ENCODE measurements around the gene SLC35E1.
"Not testable (repeated sequence)": the region's sequence is repeated elsewhere in the genome, so short reads cannot be mapped to it uniquely, and the experiment has no call there.

SLC35E1 gene

DNA sequence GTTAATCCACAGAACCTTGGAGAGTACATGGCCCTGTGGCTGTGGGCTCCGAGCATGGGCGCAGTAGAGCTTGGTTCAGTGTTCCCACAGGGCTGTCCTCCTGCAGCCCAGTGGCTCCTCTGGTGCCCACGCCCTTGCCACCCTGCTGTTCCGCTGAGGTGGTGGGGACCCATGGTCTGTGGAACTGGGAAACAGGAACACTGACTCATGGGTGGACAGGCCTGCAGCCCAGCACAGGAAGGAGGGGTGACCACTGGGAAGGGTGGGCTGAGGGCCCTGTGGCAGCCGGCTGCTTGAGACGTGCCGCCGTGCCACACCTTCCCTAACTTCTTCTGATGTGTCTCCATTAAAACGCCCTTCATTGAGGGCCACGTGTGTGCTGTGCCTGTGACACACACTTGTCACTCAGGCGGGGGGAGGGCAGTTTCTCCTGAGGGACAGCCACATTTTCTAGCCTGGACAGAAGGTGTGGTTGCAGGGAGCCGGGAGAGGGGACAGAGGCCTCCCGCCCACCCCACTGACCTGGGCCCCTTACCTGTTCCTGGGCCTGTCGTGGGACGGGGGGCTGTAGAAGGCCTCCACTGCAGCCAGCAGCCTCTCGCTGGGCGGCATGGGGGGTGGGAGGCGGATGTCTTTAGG is 51.1 kb downstream of the SLC35E1 start:
- no peak for TF ChIP-seq TAF1 (IDR thresholded peaks at IDR 0.05; ENCODE audit: low read depth, low read length)
- TF ChIP-seq POLR2A (IDR thresholded peaks at IDR 0.05; ENCODE audit: low read depth, low read length) = no peak; the same call in 1 of the 2 replicates
- TF ChIP-seq POLR2AphosphoS5 (IDR thresholded peaks at IDR 0.05; ENCODE audit: low read depth, low read length) = no peak; the same call in 1 of the 2 replicates
- TF ChIP-seq POU2F2 (IDR thresholded peaks at IDR 0.05; ENCODE audit: low read depth, low read length) = no peak
- TF ChIP-seq PAX5 (IDR thresholded peaks at IDR 0.05; ENCODE audit: insufficient read depth, low read length, severe bottlenecking) = no peak
- TF ChIP-seq SPI1 (IDR thresholded peaks at IDR 0.05; ENCODE audit: low read depth, low read length) = no peak
- no peak for DNase-seq (ENCODE audit: insufficient read length, low spot score)
- no peak for FAIRE-seq

DNA sequence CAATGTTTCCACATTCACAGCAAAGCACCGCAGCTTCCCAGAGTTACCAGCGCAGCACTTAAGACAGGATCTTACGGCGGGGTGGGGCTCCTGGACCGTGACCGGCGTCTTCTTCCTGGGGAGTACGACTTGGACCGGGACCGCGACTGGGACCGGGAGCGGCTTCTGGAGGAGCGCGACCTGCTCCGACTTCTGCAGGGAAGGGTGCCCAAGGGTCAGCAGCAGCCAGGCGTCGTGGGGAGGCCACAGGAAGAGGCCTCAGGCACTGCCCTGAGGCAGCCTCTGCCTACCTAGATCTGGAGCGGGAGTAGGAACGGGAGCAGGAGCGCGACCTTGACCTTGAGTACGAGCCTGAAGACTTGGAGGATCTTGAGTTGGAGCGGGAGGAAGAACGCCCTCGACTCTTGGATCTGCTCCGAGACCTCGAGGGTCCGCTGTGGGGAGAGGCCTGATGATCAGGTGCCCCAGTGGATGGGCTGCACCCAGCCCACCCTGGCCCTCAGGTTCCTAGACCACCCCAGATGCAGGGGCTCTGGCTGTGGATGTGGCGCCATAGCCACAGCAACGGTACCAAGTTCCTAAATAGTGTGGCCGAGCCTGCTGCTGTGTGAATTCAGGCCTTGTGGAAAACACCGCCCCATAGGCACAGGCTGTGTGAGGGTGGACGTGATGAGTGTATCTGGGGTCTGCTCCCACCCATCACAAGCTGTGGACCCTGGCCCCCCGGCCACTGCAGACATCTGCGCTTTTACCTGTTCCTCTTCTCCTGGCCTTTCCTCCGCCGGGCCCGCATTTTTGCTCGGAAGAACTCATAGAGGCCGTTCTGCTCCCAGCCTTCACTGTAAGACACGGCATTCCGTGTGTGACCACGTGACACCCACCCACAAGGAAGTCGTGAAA is 51.9 kb downstream of the SLC35E1 start:
- TF ChIP-seq SPI1 (IDR thresholded peaks at IDR 0.05; ENCODE audit: low read depth, low read length) (no peak), POLR2AphosphoS5 (IDR thresholded peaks at IDR 0.05; ENCODE audit: low read depth, low read length) (no peak; the same call in 1 of the 2 replicates), TAF1 (IDR thresholded peaks at IDR 0.05; ENCODE audit: low read depth, low read length) (no peak), POU2F2 (IDR thresholded peaks at IDR 0.05; ENCODE audit: low read depth, low read length) (no peak), POLR2A (IDR thresholded peaks at IDR 0.05; ENCODE audit: low read depth, low read length) (peak; percentile 39; the same call in 1 of the 2 replicates), PAX5 (IDR thresholded peaks at IDR 0.05; ENCODE audit: insufficient read depth, low read length, severe bottlenecking) (no peak)
- FAIRE-seq (no peak), DNase-seq (ENCODE audit: insufficient read length, low spot score) (no peak)

DNA sequence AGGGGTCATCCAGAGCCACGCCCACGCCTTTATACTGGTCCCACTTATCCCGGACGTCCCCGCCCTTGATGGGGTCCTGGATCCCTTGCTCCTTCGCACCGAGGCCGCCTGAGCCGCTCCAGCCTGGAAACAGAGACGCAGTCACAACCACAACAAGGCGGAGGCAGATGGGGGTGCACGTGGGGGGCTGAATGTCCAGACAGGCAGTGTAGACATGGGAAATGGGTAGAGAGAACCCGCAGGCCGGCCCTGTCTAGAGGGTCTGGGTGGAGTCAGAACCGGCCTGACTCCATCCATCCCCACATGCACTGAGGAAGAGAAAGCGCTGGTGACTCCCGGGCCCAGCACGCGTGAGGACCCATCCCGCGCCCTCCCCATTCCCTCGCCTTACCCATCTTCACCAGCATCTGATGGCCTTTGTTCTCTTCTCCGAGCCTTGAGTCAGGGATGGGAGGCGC is 53.0 kb downstream of the SLC35E1 start:
- TF ChIP-seq SPI1 (IDR thresholded peaks at IDR 0.05; ENCODE audit: low read depth, low read length) (no peak), PAX5 (IDR thresholded peaks at IDR 0.05; ENCODE audit: insufficient read depth, low read length, severe bottlenecking) (no peak), POU2F2 (IDR thresholded peaks at IDR 0.05; ENCODE audit: low read depth, low read length) (no peak)
- DNase-seq (ENCODE audit: insufficient read length, low spot score) = no peak
- FAIRE-seq = no peak

DNA sequence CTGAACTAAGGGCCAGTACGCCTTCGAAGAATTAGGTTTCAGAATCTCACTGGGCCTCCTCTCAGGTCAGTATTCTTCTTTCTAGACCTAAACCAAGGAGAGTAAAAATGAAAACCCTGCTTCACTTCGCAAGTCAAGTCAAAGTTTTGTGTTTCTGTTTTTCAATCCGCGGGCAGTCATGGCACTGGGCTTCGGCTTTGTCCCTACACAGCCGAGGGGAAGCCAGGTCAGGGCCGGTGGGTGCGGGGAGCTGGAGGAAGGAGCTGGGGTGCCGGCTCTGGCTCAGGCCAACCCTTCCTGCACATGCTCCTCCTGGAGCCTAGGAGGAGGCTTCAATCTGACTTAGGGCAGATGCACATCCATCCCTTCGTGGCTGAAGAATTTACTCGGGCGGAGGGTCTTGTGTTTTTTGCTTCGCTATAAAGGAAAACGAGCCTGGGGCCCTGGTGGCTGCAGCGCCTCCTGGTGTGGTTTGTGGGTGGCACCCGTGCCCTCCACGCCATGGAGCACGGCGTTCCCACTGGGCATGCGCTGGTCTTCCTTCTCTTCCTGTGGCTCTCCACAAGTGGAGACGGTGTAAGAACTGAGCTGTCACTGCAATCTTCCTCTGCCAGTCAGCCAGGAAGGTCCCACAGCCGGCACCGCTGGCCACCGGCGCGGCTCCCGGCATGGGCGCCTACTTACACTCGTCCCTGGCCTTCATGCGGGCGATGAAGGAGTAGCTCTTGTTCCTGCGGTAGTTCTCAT is 53.6 kb downstream of the SLC35E1 start:
- FAIRE-seq = no peak
- DNase-seq (ENCODE audit: insufficient read length, low spot score) = no peak
- no peak for TF ChIP-seq SPI1 (IDR thresholded peaks at IDR 0.05; ENCODE audit: low read depth, low read length)
- TF ChIP-seq POU2F2 (IDR thresholded peaks at IDR 0.05; ENCODE audit: low read depth, low read length) = no peak
- no peak for TF ChIP-seq TAF1 (IDR thresholded peaks at IDR 0.05; ENCODE audit: low read depth, low read length)
- TF ChIP-seq POLR2A (IDR thresholded peaks at IDR 0.05; ENCODE audit: low read depth, low read length) = no peak
- TF ChIP-seq PAX5 (IDR thresholded peaks at IDR 0.05; ENCODE audit: insufficient read depth, low read length, severe bottlenecking) = no peak
- TF ChIP-seq POLR2AphosphoS5 (IDR thresholded peaks at IDR 0.05; ENCODE audit: low read depth, low read length) = no peak

DNA sequence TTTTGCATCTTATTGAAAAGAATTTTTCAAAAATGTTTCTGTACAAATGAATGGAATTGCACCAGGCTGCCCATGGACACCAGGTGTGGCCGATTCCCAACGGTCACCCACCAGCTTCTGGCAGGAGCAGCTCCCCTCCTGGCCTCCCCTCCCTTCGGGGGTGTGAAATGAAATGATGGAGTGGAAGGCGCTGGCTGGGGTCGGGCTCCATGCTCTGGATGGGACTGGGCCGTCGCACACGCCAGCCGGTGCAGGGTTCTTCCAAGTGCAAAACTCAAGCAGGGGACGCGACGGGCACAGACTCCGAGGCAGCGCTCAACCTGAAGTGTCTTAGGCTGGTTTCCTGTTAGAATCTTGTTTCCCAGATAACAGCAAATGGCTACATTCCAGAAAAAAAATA is 54.2 kb downstream of the SLC35E1 start:
- DNase-seq (ENCODE audit: insufficient read length, low spot score) (no peak), FAIRE-seq (no peak)
- TF ChIP-seq SPI1 (IDR thresholded peaks at IDR 0.05; ENCODE audit: low read depth, low read length) (no peak), POLR2A (IDR thresholded peaks at IDR 0.05; ENCODE audit: low read depth, low read length) (no peak), POU2F2 (IDR thresholded peaks at IDR 0.05; ENCODE audit: low read depth, low read length) (no peak), TAF1 (IDR thresholded peaks at IDR 0.05; ENCODE audit: low read depth, low read length) (no peak), POLR2AphosphoS5 (IDR thresholded peaks at IDR 0.05; ENCODE audit: low read depth, low read length) (no peak; the same call in 1 of the 2 replicates), PAX5 (IDR thresholded peaks at IDR 0.05; ENCODE audit: insufficient read depth, low read length, severe bottlenecking) (no peak)

DNA sequence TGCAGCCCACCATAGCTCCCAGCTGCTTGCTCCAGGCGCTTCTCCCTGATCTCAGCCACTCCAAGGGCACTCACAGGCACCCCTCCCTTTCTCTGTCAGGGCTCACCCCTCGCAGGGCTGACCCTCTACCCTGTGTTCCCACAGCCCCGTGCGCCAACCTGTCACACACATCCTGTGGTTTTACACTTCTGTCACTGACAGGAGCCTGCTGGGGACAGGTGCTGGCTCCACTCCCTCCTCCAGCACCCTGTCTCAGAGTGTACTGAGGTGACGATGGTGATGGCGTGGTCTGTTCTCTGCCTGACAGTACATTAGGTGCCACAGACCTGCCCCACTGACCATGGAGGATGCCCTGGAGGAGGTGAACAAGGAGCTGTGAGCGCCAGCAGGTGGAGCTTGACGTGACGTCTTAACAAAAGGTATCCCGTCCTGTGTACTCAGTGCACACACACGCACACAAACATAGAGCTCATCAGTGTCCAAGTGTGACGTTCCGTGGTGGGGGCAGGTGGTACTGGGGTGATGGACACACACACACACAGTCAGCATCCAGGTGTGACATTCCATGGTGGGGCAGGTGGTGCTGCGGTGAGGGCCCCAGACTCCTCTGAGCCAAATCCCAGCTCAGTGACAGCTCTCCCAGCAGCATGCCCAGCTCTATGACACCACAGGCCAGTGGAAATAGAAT is 55.1 kb downstream of the SLC35E1 start:
- FAIRE-seq = no peak
- TF ChIP-seq TAF1 (IDR thresholded peaks at IDR 0.05; ENCODE audit: low read depth, low read length) (no peak), PAX5 (IDR thresholded peaks at IDR 0.05; ENCODE audit: insufficient read depth, low read length, severe bottlenecking) (no peak), POLR2A (IDR thresholded peaks at IDR 0.05; ENCODE audit: low read depth, low read length) (peak; percentile 43; the same call in 1 of the 2 replicates), POU2F2 (IDR thresholded peaks at IDR 0.05; ENCODE audit: low read depth, low read length) (no peak), POLR2AphosphoS5 (IDR thresholded peaks at IDR 0.05; ENCODE audit: low read depth, low read length) (peak; percentile 61; the same call in 1 of the 2 replicates), SPI1 (IDR thresholded peaks at IDR 0.05; ENCODE audit: low read depth, low read length) (no peak)
- no peak for DNase-seq (ENCODE audit: insufficient read length, low spot score)

DNA sequence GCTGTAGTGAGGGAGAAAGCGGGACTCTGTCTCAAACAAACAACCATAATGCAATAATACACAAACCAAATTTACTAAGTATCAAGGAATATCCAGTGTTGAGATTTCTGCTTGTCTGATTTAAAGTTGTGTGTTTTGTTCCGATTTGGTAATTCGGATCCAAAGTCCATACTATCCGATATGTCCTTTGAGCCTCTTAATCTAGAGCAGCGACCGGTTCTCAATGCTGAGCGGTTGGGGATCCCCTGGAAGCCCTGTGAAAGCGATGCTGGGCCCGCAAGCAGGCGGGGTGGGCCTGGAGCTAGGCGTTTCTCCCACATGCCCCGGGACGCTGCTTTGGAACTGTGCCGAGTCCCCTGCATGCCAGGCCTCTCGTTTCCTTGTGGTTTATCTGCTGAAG is 55.8 kb downstream of the SLC35E1 start:
- DNase-seq (ENCODE audit: insufficient read length, low spot score) = no peak
- TF ChIP-seq POU2F2 (IDR thresholded peaks at IDR 0.05; ENCODE audit: low read depth, low read length) = no peak
- TF ChIP-seq POLR2A (IDR thresholded peaks at IDR 0.05; ENCODE audit: low read depth, low read length) = no peak
- TF ChIP-seq PAX5 (IDR thresholded peaks at IDR 0.05; ENCODE audit: insufficient read depth, low read length, severe bottlenecking) = no peak
- no peak for TF ChIP-seq POLR2AphosphoS5 (IDR thresholded peaks at IDR 0.05; ENCODE audit: low read depth, low read length)
- TF ChIP-seq TAF1 (IDR thresholded peaks at IDR 0.05; ENCODE audit: low read depth, low read length) = no peak
- TF ChIP-seq SPI1 (IDR thresholded peaks at IDR 0.05; ENCODE audit: low read depth, low read length) = no peak
- no peak for FAIRE-seq

DNA sequence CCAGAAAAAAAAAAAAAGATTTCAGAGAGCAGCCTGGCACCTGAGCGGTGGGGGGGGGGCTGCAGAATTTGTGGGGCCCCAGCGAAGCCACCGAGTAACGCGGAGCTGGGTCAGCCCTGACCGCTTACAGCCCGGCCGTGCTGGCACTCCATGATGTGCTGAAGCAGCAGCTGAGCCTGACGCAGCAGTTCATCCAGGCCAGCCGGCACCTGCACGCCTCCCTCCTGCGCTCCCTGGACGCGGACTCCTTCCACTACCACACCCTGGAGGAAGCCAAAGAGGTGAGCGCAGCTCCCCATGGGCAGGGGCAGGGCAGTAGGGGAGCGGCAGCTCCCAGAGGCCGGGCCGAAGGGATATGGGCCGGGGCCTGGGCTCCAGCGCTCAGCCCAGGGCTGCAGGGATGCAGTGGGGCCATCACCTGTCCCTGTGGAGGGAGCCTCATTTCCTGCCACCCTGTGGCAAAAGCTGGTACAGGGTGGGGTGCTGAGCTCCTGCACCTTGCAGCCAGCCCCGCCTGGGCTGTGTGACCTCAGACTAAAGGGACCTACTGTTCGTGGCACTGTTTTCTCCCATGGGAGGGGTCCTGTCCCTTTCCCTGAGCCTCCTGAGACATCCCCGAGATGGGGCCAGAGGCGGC is 57.7 kb downstream of the SLC35E1 start:
- no peak for DNase-seq (ENCODE audit: insufficient read length, low spot score)
- no peak for FAIRE-seq
- TF ChIP-seq POLR2AphosphoS5 (IDR thresholded peaks at IDR 0.05; ENCODE audit: low read depth, low read length) (no peak), SPI1 (IDR thresholded peaks at IDR 0.05; ENCODE audit: low read depth, low read length) (no peak), TAF1 (IDR thresholded peaks at IDR 0.05; ENCODE audit: low read depth, low read length) (no peak), PAX5 (IDR thresholded peaks at IDR 0.05; ENCODE audit: insufficient read depth, low read length, severe bottlenecking) (no peak), POU2F2 (IDR thresholded peaks at IDR 0.05; ENCODE audit: low read depth, low read length) (no peak), POLR2A (IDR thresholded peaks at IDR 0.05; ENCODE audit: low read depth, low read length) (no peak)

DNA sequence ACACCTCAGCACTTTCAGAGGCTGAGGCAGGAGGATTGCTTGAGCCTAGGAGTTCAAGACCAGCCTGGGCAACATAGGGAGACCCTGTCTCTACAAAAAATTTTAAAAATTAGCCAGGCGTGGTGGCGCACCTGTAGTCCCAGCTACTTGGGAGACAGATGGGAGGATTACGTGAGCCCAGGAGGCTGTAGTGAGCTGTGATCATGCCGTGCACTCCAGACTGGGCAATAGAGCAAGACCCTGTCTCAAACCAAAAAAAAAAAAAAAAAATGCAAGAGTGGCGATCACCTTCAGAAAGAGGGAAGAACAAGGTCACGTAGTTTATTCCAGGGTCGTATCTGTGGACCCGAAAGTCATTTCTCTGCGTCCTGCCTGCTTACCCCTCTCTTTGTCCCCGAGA is 59.6 kb downstream of the SLC35E1 start:
- FAIRE-seq; DNase-seq (ENCODE audit: insufficient read length, low spot score): not testable (repeated sequence)

Data from GM12891 (cell line).